Neural cell (in vitro differentiated cells): ENCODE results near the gene HADHB.

ENCODE experiments used
- EP300 ChIP-seq: fragments of 450-650 bp; conservative IDR thresholded peaks from 2 replicates; pipeline ENCODE4 v1.6.1; 2014; ENCODE audit warnings: antibody characterized with exemption, mild to moderate bottlenecking, moderate library complexity; ENCODE audit not compliant: poor library complexity, severe bottlenecking
- POLR2AphosphoS5 ChIP-seq: IDR thresholded peaks from 2 replicates; pipeline ENCODE4 v1.6.1; 2012
- RAD21 ChIP-seq: fragments of 450-650 bp; conservative IDR thresholded peaks from 2 replicates; pipeline ENCODE4 v1.6.1; 2014; ENCODE audit warnings: antibody characterized with exemption, mild to moderate bottlenecking, moderate library complexity
- REST ChIP-seq: IDR thresholded peaks from 2 replicates; pipeline ENCODE4 v1.6.1; 2012; ENCODE audit warnings: borderline replicate concordance
- TF ChIP-seq, protein P1 (sequence below): fragments of 450-650 bp; IDR thresholded peaks from 2 replicates; pipeline ENCODE4 v1.5.1; 2014; ENCODE audit warnings: antibody characterized with exemption, mild to moderate bottlenecking, moderate library complexity; ENCODE audit not compliant: poor library complexity, severe bottlenecking

DNA sequence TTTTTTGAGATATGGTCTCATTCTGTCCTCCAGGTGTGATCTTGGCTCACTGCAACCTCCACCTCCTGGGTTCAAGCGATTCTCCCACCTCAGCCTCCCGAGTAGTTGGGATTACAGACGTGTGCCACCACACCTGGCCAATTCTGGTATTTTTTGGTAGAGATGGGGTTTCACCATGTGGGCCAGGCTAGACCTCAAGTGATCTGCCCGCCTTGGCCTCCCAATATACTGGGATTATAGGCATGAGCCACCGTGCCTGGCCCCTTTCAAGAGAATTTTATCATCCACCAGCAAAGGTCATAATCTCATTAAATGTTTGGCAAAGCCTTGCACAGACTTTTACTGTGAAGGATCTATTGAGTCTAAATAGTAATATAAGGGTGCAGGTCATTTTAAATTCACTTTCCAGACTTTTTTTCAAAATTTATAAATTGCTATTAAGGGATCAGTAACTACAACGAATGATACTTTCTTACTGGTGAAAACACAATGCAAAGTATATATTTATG, 2.8 kb upstream of the HADHB start:
- TF ChIP-seq, protein P1, sequence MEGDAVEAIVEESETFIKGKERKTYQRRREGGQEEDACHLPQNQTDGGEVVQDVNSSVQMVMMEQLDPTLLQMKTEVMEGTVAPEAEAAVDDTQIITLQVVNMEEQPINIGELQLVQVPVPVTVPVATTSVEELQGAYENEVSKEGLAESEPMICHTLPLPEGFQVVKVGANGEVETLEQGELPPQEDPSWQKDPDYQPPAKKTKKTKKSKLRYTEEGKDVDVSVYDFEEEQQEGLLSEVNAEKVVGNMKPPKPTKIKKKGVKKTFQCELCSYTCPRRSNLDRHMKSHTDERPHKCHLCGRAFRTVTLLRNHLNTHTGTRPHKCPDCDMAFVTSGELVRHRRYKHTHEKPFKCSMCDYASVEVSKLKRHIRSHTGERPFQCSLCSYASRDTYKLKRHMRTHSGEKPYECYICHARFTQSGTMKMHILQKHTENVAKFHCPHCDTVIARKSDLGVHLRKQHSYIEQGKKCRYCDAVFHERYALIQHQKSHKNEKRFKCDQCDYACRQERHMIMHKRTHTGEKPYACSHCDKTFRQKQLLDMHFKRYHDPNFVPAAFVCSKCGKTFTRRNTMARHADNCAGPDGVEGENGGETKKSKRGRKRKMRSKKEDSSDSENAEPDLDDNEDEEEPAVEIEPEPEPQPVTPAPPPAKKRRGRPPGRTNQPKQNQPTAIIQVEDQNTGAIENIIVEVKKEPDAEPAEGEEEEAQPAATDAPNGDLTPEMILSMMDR: no peak
- TF ChIP-seq RAD21: no peak
- TF ChIP-seq POLR2AphosphoS5: no peak
- TF ChIP-seq REST: no peak
- TF ChIP-seq EP300: no peak
